IPS DF 19.7 (cell line): ENCODE measurements around the gene HPS3.

ENCODE experiments used
- DNase-seq: peaks from one replicate; pipeline ENCODE4 v3.0.0-alpha.2; 2013; ENCODE audit warnings: low read depth, low spot score

The HPS3 gene

DNA sequence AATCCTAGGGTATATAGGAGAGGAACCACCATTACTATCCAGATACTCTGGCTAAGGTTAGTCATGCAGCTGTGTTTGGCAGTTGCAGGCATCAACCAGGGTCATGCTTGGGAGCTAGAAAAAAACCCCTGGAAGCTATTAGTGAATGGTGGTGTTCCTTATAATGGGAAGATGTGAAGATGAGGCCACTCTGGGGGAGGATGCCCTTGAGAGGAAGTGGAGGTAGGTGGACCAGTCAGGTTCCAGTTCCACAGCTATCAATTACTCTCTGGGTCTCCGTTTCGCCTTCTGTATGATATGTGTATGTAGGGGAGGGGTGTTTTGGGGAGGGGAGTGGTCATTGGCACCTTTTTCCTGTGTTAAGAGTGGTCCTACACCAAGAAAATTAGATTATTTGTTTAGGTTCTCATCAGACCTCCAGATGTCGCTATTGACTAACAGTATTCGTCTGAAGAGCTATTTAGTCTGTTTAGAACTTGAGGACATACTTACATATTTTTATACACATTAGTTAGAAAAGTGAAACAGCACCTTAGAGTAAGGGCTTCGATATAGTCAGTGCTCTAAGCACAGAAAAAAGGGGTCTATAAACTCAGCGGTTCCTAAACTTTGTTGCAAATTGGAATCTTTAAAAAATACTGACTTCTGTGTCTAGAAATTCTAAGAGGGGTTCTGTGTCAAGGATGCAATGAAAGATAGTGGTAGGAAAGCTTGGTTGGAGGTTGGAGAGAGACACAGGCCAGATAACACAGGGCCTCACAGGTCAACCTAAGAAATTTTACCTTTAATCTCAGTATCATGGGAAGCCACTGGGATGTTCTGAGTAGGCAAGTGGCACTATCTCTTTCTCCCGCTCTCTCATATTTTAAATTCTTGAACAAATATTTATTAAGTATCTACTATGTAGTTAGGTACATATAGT, 9.1 kb upstream of the HPS3 start:
- peak; percentile 35 for DNase-seq

DNA sequence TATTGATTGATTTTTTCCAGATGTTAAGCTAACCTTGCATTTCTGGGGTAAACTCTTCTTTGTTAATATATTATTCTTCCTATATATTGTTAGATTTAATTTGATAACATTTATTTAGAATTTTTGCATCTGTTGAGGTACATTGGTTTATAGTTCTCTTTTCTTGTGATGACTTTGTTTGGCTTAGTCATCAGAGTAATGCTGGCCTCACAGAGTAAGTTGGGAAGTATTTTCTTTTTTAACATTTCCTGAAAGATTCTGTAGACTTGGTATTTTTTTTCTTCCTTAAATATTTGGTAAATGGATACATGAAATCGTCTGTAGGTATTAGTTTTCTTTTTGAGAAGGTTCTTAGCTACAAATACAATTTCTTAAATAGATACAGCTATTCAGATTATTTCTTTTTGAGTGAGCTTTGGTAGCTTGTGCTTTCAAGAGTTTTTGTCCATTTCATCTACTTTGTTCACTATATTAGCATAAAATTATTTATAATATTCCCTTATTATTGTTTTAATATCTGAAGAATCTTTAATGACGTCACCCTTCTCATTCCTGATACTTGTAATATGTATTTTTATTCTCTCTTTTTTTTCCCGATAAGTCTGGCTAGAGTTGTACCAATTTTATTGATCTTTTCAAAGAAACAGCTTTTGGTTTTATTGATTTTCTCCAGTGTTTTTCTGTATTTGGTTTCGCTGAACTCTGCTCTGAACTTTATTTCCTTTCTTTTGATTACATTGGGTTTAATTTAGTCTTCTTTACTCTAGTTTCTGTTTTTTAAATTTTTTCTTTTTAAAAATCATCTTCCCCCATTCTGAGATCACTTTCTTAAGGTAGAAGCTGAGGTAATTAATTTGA, 6.5 kb upstream of the HPS3 start:
- no peak for DNase-seq

DNA sequence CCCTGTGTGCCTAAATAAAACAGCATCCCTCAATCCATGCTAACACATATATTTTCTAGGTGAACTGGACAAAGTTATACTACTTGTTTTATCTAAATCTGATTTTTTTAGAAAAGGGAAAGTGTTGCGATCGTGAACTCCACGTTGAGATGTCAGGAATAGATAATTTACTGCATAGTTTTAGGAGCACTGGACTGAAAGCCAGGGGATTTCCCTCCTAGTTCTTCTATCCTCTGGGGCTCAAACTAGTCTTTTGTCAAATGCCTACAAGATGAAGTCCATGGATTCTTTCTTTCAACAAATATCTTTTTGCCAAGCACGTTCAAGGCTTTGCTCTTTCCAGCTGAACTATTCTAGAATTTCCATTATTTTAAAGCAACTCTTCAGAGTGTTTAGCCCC, 617 bp upstream of the HPS3 start:
- no peak for DNase-seq

DNA sequence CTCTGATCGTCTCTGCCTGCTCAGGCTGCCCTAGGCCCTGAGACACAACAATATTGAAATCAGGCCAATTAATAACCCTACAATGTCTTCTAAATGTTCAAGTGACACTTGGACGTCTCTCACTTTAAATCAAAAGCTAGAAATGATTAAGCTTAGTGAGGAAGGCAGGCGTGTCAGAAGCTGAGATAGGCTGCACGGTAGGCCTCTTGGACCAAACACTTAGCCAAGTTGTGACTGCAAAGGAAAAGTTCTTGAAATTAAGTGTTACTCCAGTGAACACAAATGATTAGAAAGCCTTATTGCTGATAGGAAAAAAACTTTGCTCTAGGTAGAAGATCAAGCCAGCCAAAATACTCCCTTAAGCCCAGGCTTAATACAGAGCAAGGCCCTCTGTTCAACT, 2.2 kb downstream of the HPS3 start:
- no peak for DNase-seq

DNA sequence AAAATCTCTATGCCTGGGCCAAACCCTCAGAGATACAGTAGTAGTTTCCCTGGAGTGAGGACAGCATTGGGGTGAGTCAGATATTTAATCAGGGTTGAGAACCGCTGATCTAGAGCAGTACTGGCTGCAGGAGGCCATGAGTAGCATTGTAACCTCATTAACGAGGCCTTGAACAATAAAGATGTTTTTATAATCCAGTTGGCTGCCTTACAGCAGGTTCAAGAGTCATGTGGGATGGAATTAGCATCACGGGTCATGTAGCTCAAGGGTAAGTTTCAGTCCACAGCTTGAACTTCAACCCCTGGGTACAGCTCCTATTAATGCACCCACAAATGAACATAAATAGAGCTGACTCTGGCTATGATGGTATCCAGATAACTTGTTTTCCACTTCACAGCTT, 5.1 kb downstream of the HPS3 start:
- no peak for DNase-seq

DNA sequence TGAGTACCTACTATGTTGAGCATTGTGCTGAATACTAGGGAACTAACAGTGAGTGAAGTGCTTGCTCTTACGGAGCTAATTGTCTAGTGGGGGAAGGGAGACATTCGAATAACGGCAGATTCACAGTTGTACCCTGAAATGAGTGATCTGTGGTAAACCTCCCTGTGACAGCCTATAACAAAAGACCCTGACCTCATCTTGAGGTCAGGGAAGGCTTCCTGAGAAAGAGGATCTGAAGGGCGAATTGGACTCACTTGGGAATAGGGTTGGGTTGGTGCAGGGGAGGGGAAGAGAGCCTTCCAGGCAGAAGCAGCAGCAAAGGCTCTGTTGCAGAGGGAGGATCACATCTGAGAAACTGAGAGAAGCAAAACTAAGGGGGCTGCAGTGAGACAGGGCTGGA, 13.2 kb downstream of the HPS3 start:
- no peak for DNase-seq

DNA sequence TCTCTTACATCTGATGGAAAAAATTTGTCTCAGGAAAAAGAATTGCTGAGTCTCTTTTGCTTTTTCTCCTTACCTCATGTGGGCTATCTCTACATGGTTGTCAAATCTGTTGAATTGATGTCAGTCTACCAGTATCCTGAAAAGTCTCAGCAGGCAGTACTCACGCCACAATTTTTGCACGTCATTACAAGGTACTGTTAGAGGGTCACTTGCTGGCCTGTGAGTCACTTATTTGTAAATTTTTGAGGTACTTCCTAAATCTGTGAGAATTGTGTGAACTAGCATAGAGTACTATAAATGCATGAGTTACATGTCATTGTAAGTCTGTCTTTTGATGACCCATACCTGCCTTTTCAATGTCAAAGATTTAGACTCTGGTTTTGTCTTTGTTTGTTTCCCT, 15.9 kb downstream of the HPS3 start:
- no peak for DNase-seq

DNA sequence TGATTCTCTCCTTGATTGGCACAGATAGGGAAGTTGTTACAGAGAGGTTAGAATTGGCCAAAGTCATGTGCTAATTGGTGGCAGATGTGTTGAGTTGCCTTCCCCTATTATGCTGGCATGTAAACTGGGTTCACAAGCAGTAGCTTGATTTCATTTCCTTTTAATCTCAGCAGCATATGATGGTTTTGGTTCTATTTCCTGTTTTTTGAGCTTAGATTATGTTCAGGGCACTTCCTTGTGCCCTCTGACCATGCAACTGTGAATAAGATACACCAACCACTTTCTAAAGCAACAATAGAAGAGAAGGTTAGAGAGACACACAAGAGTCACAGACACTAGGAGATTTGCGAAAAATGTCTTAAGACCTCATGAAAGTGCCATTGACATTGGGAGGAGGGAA, 16.5 kb downstream of the HPS3 start:
- DNase-seq: no peak

DNA sequence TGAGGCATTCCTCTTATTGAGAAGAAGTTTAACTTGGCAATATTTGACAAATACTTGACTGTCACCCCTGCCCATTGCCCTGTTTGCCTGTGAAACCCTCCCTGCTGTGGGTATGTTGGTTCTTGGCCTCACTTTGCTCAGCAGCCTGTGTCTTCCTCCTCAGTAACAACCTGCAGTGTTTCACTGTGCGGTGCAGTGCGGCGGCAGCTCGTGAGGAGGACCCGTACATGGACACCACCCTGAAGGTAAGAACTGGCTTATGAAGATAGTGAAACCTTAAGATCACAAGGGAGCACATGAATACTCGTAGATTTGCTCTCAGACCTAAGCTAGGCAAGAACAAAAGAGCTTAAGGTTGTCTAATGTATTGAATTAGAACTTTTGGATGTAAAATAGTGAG, 21.0 kb downstream of the HPS3 start:
- DNase-seq: no peak

DNA sequence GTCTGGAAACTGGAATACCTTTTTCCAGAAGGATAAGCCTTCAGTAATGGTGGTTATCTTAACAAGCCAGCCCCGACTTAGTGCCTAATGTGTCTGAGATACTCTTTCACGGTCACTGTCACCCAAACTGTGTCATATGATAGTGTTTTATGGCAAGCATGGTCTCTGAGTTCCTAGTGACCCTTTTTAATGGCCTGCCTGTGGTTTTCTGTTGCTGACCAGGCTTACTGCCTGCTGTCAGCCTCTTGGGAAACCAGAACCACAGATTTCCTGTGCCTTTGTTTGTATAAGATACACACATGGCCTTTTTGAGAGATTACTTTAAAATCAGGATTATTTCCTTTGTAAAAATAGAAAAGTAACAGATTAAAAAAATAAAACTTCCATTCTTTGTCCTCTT, 22.4 kb downstream of the HPS3 start:
- no peak for DNase-seq

DNA sequence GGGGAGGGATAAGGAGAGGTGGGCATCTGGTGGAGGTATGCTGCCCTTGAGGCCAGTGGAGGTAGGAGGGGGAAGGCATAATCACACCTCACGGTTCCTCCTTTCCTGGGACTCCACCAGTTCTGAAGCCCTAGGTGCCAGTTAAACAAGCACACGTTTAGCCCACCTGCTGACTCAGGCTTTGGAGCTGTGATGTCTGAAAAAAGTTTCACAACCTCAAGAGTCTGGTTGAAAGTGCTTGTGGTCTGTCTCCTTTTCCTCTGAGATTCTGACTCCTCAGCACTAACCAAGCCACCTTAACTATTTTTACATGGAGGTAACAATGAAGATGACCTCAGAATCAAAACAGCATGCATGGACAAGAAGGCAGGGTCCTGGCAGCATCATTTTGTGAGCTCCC, 23.0 kb downstream of the HPS3 start:
- no peak for DNase-seq

DNA sequence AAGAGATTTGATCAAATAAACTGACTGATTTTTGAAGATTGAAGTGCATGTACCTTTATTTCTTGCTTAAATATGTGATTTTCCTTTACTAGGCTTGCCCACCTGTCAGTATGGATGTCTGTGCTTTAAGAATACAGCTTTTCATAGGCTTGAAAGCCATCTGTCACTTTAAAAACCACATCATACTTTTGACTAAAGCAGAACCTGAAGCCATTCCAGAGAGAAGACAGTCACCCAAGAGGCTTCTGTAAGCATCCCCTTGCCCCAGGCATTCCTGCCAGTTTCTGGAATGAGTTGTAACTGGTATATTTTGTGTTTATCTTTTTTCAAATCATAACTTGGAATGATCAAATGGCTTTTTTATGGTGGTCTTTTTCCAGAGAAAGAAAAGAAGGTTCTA, 24.0 kb downstream of the HPS3 start:
- DNase-seq: no peak

DNA sequence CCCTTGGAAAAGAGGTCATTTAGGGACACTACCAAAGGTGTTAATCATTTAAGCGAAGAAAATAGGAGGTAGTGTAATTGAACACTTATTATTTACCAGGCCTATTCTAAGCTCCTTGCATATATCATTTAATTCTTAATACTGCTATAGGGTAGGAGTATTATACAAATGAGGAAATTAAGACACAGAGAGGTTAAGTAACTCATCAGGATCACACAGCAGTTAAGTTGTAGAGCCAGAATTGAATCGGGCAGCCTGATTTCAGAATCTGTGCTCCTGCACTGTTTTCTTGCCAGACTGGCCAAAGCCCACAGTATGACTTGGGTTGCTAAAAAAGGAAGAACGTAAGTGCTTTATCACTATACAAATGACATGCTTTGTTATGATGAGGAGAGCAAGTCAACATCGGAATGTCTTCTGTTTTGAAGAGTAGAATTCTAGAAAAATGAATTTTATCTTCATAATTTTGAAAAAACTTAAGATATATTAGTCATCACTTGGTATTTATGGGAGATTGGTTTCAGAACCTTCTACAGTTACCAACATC, 31.4 kb downstream of the HPS3 start:
- no peak for DNase-seq

DNA sequence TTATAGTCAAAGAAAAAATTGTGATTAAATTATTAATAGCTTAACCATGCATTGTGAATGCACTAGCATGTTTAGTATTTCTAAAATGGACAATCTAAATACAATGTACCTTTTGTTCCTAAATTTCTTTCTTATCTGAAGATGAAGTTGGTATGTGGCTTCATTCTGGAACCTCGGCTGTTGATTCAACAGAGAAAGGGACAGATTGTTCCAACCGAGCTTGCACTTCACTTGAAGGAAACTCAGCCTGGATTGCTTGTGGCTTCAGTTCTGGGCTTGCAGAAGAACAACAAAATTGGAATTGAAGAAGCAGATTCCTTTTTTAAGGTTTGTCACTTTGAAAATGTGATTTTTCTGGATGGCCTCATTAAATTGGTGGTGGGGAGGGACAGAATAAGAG, 32.6 kb downstream of the HPS3 start:
- DNase-seq: no peak

DNA sequence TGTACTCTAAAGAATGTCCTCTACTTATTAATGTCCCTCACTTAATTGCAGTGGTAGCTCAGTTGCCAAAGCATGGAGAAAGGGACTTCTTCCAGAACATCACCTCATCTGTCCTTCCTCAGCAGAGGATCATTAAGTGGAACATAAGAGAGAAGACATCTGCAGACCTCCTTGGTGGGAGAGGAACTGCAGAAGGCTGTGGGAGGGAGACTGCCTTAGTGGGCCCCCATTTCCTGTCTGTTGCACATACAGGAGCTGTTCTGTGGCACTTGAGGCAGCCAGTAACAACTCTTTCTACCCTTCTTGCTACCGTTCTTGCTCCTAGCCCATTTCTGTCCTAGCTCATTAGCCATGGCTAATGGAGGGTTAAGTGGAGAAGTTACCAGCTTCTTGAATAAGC, 33.6 kb downstream of the HPS3 start:
- no peak for DNase-seq

DNA sequence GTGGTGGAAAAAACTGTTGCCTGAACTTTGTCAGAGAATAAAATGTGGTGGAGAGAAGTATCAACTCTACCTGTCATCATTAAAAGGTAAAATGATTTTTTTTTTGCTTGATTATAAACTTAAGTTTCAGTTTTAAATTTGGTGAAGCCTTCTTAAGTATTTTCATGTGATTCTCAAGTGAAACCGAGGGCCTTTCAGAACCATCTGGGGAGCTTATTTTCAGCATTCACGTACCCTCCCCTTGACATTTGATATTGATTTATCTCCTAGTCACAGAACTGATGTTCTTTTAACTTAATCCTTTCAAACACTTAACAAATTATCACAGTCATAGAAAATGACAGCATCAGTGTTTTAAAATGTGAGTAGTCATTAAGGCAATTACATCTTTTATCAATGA, 38.5 kb downstream of the HPS3 start:
- no peak for DNase-seq

DNA sequence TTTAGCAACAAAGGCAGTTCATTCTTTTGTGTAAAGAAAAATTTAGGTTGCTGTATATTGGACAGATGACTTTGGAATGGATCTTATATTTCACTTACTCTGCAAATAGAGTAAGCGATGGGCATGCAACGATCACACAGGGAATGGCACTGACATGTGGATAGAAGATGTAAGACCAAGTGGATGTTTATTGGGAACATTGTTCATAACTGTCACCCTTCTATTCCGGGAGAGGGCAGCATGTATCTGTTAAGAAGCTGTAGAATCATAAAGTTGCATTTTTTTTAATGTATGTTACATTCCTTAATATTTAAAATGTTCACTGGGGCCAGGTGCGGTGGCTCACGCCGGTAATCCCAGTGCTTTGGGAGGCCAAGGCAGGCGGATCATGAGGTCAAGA, 41.2 kb downstream of the HPS3 start:
- no peak for DNase-seq

DNA sequence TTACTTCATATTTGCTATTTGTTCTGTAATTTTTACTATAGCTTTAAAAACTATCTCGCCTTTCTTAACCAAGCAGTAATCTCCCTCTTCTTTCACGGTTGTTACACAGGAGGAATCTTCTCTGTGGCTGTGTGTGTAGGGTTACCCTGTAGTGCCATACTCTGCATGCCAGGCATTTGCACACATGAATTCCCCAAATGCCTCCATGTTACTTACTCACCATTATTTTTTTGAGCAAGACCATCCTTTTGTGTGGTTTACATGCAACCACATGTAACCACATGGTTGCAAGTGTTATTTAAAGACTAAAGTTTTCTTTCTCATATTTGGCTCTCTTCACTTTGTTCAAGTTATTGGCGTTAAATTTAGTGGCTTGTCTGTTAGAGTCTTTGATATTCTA, 45.5 kb downstream of the HPS3 start:
- DNase-seq: no peak

DNA sequence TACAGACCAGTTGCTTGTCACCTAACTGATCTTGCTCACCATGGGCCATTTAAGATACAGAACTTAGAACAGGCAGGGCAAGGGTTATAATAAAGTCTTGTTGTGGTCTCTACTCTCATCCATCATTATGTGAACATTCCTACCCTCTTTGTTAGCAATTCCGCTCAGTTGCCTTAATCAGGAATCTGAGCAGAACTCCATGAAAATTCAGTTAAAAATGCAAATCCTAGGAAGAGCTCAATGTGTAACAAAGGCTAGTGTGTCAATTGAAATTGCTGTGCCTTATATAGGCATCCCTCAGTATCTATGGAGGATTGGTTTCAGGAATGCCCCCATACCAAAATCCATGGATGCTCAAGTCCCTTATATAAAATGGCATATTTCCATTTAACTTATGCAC, 47.7 kb downstream of the HPS3 start:
- no peak for DNase-seq

DNA sequence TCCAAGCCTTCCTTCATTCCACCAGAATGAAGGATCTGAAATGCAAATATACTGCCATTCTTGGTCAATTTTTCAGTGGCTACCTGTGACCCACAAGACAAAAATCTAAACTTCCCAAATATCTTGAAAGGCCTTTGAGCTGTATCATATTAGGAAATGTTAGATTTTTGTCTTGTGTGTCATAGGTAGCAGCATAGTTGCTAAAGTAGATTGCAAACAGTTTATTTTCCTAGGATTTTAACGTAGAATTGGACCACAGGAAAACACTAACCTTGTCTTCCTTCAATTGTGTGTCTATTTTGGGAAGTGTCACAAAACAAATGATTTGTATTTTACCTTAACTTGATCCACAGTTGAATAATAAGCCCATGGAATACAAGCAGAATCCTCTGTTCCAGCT, 49.8 kb downstream of the HPS3 start:
- DNase-seq: no peak

DNA sequence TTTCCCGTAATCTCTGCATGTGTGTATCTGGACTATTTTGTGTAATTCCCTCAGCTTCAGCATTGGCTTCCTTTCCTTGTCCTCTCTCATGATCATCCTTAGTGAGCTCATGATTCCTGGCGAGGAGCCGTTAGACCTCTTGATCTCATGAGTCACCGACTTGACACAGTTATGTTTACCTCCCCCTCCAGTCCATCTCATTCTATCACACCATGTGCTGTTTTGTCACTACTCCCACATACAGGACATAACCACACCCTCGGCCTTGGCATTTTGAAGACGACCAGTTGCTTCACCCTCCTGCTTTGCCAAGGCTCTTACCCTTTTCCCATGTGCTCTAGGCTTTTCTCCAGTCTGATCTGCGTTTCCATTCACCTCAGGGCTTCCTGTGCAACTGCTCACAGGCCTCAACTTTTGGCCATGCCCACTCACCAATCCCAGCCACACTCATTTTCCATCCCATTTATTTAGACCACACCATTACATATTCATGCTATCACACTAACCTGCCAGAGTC, 50.7 kb downstream of the HPS3 start:
- no peak for DNase-seq

DNA sequence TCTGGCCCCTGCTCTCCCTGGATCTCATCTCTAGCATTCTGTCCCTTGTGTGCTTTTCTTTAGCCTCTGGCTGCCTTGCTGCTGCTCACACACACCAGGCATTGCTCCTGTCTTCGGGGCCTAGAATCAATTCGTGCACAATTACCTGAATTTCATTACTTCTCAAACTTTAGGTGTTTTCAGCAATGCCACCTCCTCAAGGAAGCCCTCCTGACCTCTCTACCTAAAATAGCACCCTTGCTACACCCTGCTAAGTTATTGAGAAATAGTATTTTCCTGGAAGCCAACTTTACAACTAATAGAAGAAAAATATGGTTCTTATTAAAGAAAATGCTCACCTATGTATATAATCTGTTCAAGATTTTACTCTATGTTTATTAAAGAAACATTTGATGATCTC, 51.7 kb downstream of the HPS3 start:
- DNase-seq: no peak
